CD4-positive, alpha-beta T cell treated with Interleukin-6 at 100 ng/mL for 8 hours (primary cell): ENCODE measurements around the gene HHAT.

Experiments
- DNase-seq: peaks from one replicate; pipeline ENCODE4 v3.0.0-alpha.2; 2020; ENCODE audit warnings: mixed read lengths, low spot score

Gene HHAT

GRCh38 chr1:210598135-210598652 is 269.5 kb downstream of the HHAT start:
- DNase-seq: no peak

GRCh38 chr1:210600421-210601159 is 271.9 kb downstream of the HHAT start:
- DNase-seq: no peak

- DNase-seq: no peak
These were observed 274.4 kb downstream of the HHAT start for GRCh38 chr1:210603123-210603522.

GRCh38 chr1:210605099-210605498 is 276.4 kb downstream of the HHAT start:
- no peak for DNase-seq

- DNase-seq: no peak
These were observed 278.7 kb downstream of the HHAT start for GRCh38 chr1:210607361-210607760.

GRCh38 chr1:210608767-210609166 is 280.1 kb downstream of the HHAT start:
- DNase-seq: no peak

- no peak for DNase-seq
These were observed 287.7 kb downstream of the HHAT start for GRCh38 chr1:210616356-210616755.

- DNase-seq: no peak
These were observed 288.6 kb downstream of the HHAT start for GRCh38 chr1:210617293-210617692.

GRCh38 chr1:210618369-210618768 is 289.7 kb downstream of the HHAT start:
- DNase-seq: no peak

GRCh38 chr1:210620867-210621488 is 292.3 kb downstream of the HHAT start:
- no peak for DNase-seq

- no peak for DNase-seq
These were observed 293.0 kb downstream of the HHAT start for GRCh38 chr1:210621712-210622111.

- no peak for DNase-seq
These were observed 296.0 kb downstream of the HHAT start for GRCh38 chr1:210624722-210625121.

- DNase-seq: no peak
These were observed 297.0 kb downstream of the HHAT start for GRCh38 chr1:210625715-210626114.

- DNase-seq: no peak
These were observed 297.6 kb downstream of the HHAT start for GRCh38 chr1:210626341-210626740.

GRCh38 chr1:210627755-210628154 is 299.1 kb downstream of the HHAT start:
- no peak for DNase-seq

- no peak for DNase-seq
These were observed 300.6 kb downstream of the HHAT start for GRCh38 chr1:210629276-210629675.

- DNase-seq: no peak
These were observed 302.7 kb downstream of the HHAT start for GRCh38 chr1:210631399-210631798.

- DNase-seq: no peak
These were observed 304.4 kb downstream of the HHAT start for GRCh38 chr1:210633140-210633539.

GRCh38 chr1:210633636-210634035 is 304.9 kb downstream of the HHAT start:
- DNase-seq: no peak

GRCh38 chr1:210635108-210635507 is 306.4 kb downstream of the HHAT start:
- no peak for DNase-seq

GRCh38 chr1:210641582-210641981 is 312.9 kb downstream of the HHAT start:
- DNase-seq: no peak

- DNase-seq: no peak
These were observed 317.0 kb downstream of the HHAT start for GRCh38 chr1:210645582-210646257.

- DNase-seq: no peak
These were observed 317.5 kb downstream of the HHAT start for GRCh38 chr1:210646258-210646616.
